NCI-H748 (cell line): Measurements from ENCODE around the gene MDGA2.
"Not testable (repeated sequence)": the region's sequence is repeated elsewhere in the genome, so short reads cannot be mapped to it uniquely, and the experiment has no call there.

Source experiments
- DNase-seq: peaks from one replicate; lab custom pipeline; 2025; ENCODE audit not compliant: unreplicated experiment; lab: John Stamatoyannopoulos, UW

The MDGA2 gene

DNA sequence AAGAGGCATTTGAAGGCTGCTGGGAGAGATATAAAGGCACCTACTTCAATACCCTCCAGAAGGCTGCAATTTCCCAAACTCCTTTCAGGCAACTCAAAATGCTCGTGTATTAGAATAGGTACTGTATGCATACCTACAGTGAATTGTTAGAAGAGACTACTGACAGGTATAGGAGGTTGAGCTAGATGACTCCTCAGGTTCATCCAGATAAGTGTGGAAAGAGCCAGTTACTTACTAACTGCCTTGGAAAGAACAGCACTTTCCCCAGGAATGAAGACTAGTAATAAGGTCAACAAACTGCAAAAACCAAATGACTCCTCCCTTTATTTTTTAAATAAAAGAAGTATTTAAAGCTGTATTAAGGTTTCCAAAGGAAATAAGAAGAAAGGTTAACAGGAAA is 429.0 kb downstream of the MDGA2 start:
- DNase-seq = no peak

DNA sequence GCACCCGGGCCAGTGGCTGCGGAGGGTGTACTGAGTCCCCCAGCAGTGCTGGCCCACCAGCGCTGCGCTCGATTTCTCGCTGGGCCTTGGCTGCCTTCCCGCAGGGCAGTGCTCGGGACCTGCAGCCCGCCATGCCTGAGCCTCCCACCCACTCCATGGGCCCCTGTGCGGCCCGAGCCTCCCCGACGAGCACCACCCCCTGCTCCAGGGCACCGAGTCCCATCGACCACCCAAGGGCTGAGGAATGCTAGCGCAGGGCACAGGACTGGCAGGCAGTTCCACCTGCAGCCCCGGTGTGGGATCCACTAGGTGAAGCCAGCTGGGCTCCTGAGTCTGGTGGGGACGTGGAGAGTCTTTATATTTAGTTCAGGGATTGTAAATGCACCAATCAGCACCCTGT is 432.8 kb downstream of the MDGA2 start:
- DNase-seq = not testable (repeated sequence)

DNA sequence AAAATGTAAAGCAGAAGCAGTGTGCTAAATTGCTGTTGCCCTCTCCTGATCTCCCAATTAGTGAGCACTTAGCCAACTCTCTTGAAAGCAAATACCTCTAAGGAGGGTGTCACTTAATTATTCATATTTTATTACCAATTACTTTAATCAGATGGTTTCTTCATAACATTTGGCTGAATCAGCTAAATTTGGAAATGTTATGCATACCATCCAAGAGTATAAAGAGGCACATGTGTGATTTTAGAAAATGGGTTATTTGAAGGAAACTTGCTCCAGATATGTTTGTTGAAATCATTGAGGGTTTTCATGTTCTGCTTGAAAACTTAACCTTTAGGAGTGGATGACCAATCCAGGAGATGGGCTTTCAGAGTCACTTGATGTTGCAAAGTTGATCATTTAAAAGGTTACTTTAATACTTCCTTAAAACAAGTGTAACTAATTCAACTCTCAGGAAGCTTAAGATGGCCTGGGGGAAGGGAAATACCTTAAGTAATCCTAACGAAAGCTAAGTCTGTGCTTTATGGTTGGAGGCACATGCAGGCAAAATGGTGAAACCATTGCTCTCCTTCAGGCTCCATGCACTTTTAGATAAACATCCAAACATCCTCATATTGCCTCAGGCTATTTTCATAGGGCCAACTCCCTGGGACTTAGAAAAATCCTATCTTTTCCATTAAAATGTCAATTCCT is 434.5 kb downstream of the MDGA2 start:
- DNase-seq = no peak

DNA sequence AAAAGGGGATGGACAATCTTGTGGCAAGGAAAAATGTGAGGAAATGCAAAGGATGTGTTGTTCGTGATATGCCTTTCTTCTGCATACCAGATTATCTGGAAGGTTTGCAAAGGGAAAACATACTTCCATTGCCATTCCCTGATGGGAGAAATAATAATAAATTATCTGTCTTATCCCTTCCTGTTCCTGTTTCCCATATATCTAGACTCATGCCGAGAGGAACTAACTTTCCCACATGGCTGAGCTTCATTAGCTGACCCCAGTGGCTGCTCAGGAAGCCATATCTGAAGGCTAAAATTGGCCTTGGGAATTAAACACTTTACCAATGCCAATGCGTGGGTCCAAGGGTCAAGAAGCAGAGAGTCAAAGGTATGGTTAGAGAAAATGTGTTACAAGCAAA is 439.8 kb downstream of the MDGA2 start:
- no peak for DNase-seq

DNA sequence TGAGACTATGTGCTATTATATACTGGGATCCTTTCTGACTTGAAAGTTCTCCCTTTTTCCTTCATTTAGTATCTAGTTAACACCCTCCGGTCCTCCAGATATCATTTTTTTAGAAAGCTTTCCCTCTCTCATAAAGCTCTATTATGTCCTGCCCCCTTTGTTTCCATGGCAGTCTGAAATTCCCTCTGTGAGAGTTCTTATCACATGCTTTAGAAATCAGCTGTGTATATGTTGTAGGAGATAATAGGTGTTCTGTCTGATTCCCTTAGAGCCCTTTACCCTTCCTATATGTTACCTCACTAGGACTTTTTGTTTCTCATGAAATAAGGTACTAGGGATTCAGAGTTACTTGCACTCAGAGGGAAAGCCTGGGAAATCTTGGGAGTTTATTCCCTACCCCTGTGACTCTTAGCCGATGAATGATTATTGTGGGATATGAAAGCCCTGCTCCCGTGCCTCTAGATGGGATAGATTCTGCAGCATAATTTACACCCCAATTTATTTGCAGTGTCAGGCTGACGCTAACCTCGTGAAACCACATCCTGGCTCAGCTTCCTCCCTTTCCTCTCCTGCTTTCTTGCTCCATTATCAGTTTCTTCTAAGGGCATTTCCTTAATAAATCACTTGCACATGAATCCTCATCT is 448.4 kb downstream of the MDGA2 start:
- DNase-seq = no peak

DNA sequence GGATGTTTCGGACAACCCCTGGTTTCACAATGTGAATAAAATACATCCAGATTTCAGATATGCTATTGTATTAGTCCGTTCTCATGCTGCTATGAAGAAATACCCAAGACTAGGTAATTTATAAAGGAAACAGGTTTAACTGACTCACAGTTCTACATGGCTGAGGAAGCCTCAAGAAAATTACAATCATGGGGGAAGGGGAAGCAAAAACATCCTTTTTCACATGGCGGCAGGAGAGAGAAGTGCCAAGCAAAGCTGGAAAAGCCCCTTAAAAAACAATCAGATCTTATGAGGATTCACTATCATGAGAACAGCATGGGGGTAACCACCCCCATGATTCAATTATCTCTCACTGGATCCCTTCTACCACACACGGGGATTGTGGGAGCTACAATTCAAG is 451.7 kb downstream of the MDGA2 start:
- DNase-seq = no peak

DNA sequence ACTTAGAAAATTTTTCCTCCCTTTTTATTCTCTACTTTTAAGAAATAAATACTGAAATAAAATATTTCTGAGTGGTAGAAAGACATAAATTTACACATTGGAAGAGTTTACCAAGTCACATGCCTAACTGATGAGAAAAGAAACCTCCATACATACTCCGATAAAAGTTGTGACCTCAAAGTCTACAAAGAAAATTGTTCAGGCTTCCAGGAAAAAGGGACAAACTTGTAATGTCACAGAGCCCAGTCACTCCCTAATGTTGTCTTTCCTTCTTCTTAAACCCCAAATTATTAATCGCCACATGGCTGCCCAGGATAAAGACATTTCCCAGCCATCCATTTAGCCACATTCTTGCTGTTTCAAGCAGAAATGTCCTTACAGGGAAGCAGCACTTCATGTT is 455.3 kb downstream of the MDGA2 start:
- DNase-seq = no peak

DNA sequence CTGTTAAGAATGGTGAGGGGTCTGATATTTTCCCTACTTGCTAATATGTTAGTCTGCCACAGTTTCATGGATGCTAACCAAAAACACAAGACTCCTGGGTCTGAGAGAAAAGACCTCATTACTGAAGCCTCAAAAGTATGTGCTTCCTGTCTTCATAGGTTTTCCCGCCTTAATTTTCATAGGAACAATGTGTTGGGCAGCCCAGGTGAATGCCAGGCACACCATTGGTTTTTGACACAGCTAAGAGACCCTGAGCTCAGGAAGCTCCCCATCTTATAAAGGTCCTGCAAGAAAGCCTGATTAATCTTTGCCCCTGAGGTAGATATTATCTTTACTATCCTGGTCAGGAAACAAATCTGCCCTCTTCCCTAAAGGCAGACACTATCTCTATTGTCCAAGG is 464.1 kb downstream of the MDGA2 start:
- DNase-seq = no peak

DNA sequence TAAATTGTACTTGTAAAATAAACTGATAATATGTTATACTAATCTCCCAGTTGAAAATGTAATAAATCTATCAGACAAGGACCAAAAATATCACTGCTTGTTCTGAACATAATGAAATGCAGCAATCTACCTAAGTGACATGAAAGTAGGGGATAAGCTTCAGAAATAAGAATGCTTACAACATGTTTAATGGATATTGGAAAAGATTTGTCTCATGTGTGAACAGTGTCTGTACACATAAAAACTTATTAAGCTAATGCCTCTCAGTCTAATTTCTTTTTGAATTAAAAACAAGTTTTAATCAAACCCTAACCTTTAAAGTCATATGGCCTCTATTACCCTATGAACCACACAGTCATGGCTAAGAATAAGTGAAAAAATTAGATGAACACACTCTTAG is 465.3 kb downstream of the MDGA2 start:
- DNase-seq = no peak

DNA sequence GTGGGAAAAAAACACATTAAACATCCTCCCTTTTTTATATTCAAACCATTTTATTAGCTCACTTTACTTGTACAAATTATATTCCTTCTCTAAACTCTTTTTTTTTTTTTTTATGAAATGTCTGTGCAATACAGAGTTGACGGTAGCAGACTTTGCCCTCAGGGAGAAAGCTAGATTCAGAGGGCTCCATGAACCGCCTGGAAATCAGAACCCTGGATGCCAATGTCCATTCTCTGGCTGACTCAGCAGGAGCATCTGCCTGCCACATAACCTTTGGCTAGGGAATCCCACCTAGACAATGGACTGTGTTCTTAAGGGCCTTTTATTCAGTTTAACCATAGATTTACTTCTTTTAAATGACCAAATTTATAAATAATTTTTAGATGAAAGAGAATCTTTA is 467.0 kb downstream of the MDGA2 start:
- no peak for DNase-seq

DNA sequence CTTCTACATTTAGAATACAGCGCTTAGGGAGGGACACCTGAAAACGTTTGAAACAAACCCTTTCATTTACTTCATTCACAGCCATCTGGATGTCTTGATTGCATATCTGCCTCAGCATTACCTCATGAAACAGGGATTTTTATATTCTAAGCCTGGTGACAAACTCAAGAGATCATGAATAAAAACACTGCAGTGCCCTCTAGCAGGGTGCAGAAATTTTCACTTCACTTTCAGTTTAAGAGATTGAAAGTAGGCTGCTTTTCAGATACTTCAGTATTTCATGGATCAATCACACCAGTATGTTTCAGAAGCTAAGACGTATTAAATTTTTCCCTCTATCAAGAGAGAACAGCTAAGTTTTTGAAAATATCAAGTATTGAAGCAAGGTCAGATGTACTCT is 467.8 kb downstream of the MDGA2 start:
- no peak for DNase-seq

DNA sequence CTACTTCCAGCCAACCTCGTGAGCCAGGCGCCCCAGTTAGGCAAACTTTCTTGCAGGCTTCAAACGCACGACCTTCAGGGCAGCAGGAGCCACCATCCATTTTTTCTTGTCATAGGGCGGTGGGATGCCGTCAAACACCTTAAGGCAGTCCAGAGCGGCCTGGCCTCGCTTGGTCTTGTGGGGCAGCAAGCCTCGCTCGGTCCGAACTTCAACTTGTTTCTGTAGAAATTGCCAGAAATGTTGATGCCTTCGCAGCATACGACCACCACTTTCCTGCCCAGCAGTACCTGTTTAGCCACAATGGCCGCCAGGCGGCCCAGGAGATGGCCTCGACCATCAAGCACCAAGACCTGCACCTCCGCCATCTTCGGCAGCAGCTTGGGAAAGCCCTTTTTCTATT is 474.7 kb downstream of the MDGA2 start:
- no peak for DNase-seq

DNA sequence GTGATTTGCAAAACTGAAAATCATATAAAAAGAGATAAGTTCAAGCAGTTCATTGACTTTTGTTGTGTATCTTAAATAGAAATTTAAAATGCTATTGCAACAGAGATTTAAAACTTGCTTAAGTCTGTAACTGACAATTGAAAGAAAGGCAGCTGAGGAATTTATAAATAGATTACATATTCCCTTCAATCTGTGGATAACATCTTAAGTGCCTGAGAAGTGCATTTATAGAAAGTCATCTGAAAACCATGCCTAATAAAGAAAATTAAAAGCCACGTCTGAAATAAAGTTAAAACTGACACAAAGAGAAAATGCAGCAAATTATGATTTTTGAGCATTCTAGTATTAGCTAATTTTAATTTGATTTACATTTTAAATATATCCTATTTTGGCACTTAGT is 479.8 kb downstream of the MDGA2 start:
- no peak for DNase-seq

DNA sequence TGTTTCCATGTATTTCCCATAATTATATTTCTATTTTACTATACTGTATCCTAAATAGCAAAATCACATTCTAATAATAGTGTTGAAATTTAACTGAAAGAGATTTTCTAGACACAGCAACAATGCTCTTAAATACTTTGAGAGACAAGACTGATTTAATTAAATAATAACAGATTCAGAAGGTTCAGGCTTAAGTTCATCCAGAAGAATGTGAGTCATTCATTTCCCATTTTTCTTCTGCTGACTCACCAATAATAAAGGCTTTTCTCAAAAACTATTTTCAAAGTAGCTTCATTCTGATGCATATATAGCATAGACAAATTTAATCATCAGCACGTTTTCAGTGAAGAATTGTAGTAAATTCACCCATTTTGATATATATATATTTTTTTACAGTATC is 481.4 kb downstream of the MDGA2 start:
- no peak for DNase-seq

DNA sequence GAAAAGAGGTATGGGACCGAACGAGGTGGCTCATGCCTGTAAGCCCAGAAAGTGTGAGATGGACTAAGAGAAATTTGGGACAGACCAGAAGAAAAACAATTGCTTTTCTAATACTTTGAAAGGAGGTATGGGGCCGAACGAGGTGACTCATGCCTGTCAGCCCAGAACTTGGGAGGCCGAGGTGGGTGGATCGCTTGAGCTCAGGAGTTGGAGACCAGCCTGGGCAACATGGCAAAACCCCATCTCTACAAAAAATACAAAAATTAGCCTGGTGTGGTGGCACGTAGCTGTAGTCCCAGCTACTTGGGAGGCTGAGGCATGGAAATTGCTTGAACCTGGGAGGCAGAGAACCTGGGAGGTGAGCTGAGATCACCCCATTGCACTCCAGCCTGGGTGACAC is 483.2 kb downstream of the MDGA2 start:
- not testable (repeated sequence) for DNase-seq

DNA sequence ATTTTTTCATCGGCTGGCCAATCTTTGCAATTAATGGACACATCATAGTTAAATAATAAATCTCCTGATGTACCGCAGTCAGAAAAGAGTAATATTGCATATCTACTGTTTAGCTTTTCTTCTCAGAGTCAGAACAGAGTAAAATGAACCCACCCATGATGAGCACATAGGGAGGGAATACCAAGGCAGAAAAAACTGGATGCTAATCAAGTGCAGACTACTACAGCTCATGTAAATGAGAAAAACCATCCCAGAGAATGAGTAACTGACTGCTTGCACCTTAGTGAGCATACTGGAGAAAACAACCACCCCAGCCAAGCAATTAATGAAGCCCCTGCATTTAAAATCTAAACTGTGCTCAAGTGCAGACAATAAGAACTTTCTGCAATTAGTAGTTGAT is 483.7 kb downstream of the MDGA2 start:
- DNase-seq = no peak

DNA sequence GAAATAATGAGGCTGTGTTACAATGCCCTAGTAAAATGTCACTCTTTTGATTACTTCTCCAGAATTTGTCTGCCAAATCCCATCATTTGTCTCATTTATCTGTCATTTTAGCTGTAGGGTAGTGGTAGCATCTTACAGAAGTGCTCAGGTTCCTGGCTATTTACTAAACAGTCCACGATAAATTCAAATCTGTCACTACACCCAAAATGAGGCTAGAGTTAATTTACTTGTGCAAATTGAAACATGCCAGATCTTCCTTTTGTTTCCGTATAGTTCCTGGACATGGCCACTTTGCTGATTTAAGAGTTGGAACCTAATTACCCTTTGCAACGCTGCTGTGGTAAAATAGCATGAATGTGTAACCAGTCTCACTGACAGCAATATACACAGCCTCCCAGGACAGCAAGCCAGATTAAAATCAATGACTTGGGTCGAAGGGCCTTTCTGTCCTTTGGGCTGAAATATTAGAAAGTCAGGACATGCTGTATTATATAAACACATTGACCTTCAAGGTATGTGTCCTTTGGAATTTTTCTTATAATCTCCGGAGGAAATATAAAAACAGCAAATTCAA is 485.4 kb downstream of the MDGA2 start:
- no peak for DNase-seq

DNA sequence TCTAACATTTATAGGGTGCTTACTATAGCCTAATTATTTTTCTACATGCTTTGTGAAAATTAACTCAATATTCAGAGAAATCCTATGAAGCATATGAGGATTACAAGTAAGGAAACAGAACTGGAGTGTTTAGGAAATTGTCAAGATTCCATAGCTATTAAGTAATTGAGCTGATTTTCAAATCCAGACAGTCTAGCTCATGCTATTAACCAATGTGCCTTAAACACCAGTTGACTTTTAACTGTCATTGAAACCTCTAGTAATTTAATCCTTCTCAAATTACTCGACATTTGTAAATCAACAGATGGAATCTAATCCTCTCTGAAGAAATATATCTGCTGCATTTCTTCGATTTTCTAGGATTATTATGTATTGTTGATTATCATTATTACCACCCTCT is 488.9 kb downstream of the MDGA2 start:
- no peak for DNase-seq

DNA sequence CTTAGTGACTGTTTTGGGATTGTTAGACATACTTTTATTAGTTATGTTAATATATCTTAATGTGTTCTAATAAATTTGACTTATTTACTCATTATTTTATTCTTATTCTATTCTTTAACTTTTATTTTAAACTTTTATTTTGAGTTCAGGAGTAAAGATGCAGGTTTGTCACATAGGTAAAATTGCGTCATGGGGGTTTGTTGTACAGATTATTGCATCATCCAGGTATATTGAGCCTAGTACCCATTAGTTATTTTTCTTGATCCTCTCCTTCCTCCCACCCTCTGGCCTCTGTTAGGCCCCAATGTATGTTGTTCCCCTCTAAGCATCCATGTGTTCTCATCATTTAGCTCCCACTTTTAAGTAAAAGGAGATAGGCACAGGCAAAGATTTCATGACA is 495.5 kb downstream of the MDGA2 start:
- DNase-seq = no peak

DNA sequence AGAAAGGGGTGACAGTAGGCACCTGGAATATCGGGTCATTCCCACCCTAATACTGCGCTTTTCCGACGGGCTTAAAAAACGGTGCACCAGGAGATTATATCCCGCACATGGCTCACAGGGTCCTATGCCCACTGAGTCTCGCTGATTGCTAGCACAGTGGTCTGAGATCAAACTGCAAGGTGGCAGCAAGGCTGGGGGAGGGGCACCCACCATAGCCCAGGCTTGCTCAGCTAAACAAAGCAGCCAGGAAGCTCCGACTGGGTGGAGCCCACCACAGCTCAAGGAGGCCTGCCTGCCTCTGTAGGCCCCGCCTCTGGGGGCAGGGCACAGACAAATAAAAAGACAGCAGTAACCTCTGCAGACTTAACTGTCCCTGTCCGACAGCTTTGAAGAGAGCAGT is 503.5 kb downstream of the MDGA2 start:
- DNase-seq = not testable (repeated sequence)

DNA sequence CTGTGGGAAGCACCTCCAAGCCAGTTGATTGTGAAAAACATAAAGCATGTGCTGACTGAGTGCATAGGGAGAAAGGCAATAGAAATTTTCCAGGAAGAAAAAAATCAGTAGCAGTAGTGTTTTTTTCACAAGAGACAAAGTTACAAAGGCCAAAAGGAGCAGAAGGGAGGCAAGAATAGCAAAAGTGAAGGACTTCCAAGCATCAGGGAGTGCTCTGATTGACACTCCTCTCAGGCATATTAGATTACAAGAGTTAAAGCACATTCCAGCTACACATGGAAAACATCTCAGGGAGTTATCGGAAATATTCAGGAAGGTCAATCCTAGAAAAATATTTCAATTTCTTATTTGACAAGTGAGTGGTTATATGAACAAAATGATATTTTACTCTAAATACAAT is 508.0 kb downstream of the MDGA2 start:
- DNase-seq = no peak

DNA sequence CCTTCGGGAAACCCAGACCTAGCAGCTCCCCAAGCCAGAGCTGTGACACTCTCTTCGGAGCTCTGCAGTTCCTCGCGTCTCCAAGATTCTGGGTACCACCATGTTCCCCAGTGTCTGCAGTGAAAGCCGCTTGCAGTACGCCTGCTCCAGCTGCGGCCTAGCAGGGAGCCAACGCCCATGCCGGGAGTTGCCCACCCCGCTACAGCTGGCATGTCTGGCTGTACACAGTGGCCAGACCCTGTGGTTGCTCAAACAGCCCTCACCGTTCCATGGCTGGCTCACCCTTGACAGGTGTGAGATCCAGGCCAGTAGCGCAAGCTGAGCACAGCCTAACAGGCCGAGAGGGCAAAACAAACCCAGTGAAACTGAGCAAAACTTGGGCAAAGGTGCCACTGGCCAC is 520.0 kb downstream of the MDGA2 start:
- DNase-seq = no peak

DNA sequence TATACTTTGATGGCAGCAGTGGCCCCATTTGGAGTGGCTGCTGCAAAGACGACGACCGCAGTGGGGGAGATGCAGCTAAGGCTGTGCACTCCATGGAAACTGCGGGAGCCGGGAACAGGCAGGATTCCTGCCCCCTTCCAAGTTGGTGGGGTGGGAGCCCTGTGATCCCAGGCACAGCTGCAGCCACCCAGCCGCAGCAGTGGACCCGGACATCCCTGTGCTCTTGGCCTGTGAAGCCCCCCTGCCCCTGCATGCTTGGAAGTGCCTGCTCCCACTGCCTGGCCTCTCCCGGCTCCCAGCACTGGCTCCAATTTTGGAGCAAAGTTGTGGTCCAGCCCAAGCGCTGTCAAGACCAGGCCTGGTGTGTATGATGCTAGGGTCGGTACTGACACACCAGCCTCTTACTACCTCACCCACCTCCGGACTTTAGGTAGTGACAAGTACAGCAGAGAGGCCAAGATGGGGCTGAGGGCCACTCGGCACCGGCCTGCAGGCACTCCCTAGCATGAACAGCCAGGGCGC is 521.1 kb downstream of the MDGA2 start:
- no peak for DNase-seq
